Ovary (tissue), 9 donors: ENCODE data around the gene FNDC11. TPM values are rescaled to one million over a fixed set of nuclear protein-coding genes. Genes with fewer than 3 reads are reported as not detected.
"Not testable (repeated sequence)": the region's sequence is repeated elsewhere in the genome, so short reads cannot be mapped to it uniquely, and the experiment has no call there.

Experiments used
- DNase-seq, 5 donors: peaks; one replicate each; pipeline ENCODE4 v3.0.0-alpha.2; 2019 to 2020
- H3K27ac ChIP-seq, 2 donors: fragments of 200-600 bp; one replicate each; pipeline versions ENCODE4 v1.5.1 to v1.8.0; 2019 to 2022
- H3K27me3 ChIP-seq: fragments of 200-600 bp; one replicate; pipeline ENCODE4 v1.8.0; 2022
- H3K36me3 ChIP-seq: fragments of 200-600 bp; sonication (generic); one replicate; pipeline ENCODE4 v1.5.1; 2019
- H3K4me1 ChIP-seq: one replicate; pipeline ENCODE4 v1.8.1; 2013; ENCODE audit warnings: mild to moderate bottlenecking, moderate library complexity; ENCODE audit not compliant: insufficient read depth
- H3K4me3 ChIP-seq: fragments of 200-600 bp; sonication (generic); one replicate; pipeline ENCODE4 v1.5.1; 2017
- H3K9me3 ChIP-seq, 2 donors: fragments of 200-600 bp in 1 of 2; sonication (generic) in 1 of 2; one replicate each; pipeline versions ENCODE4 v1.5.1 to v1.8.1; 2013 to 2019; ENCODE audit warnings: mild to moderate bottlenecking in 1 of 2, moderate library complexity in 1 of 2
- CTCF ChIP-seq, 3 donors: fragments of 450-650 bp in 2 of 3; fragments of 200-600 bp in 1 of 3; IDR thresholded peaks; one replicate each; pipeline versions ENCODE4 v1.5.1 to v1.8.0; 2016 to 2022; ENCODE audit warnings: antibody characterized with exemption in 3 of 3, mild to moderate bottlenecking in 1 of 3
- EP300 ChIP-seq: sonication (generic); formaldehyde crosslinking; IDR thresholded peaks from one replicate; pipeline ENCODE4 v1.6.1; 2017; ENCODE audit warnings: antibody characterized with exemption
- POLR2A ChIP-seq: fragments of 450-650 bp; IDR thresholded peaks from one replicate; pipeline ENCODE4 v1.6.1; 2017; ENCODE audit warnings: antibody characterized with exemption, mild to moderate bottlenecking, moderate library complexity
- WGBS, 3 donors: extraction: QIAGEN DNeasy Blood & Tissue Kit in 1 of 3; methylation state at CpG; one replicate each; pipeline versions ENCODE4 v1.1.5 to v1.1.7; 2013 to 2017; 5-methylcytosine and 5-hydroxymethylcytosine counted together
- intact Hi-C, 4 donors: fragments of 100-400 bp; cut with DNase I; formaldehyde crosslinking; loops; one replicate each; pipeline versions ENCODE4 v1.11.0 to v1.15.1; 2022 to 2023
- polyA plus RNA-seq, 2 donors: library from polyadenylated mRNA; stranded (reverse); fragments of 200-250 nt in 1 of 2; fragments of 350-450 nt in 1 of 2; fragmentation: Illumina TruSeq in 1 of 2; extraction: RNeasy Lipid Tissue Mini Kit (QIAGEN cat#74804) in 1 of 2; gene quantifications; one replicate each; pipeline ENCODE4 v1.2.3, GENCODE V29; 2013 to 2014
- total RNA-seq, 7 donors: library from RNA; depleted of rRNA in 2 of 7; stranded (reverse); fragments of >200 nt in 2 of 7; fragmentation: NEBNext Ultra II Directional in 3 of 7; extraction: Animal tissue kit (Norgen Biotek cat#: 25700) in 3 of 7; gene quantifications; one replicate each; pipeline versions ENCODE4 v1.1.0 to v1.2.4, GENCODE V29; 2016 to 2023
- donor health status: DM: no; HTN: no; CAD: no; lungs with moderate emphysema.
- donor health status: DM: no; HTN: no; CAD: no.
- donor health status: Bipolar disorder and iron deficiency.
- donor health status: DM: yes; HTN: yes; CAD: no.
- donor health status: DM: no; HTN: no; CAD: no.
- donor health status: DM: yes; HTN: yes; CAD: no.

Gene FNDC11
- total and polyA plus RNA-seq, 9 donors, result 0.10 to 5.5 (median 0.35) TPM; not detected in 2

GRCh38 chr20:63598479-63599395 lies 44.8 kb downstream of the FNDC11 start:
- Histone ChIP-seq H3K27ac (no peak overlapping the region), H3K36me3 (no peaks in the 10 kb centered on the region), H3K9me3 (no peaks in the 10 kb centered on the region), H3K27me3 (no peaks in the 10 kb centered on the region), H3K4me3 (no peak overlapping the region), H3K4me1 (no peaks in the 10 kb centered on the region)
- no peak for DNase-seq
- WGBS, 3 donors, result 82 to 88% (median 85%) methylated on average over 33 of the region's 33 CpGs
- TF ChIP-seq EP300 (no peak), CTCF (IDR thresholded peaks at IDR 0.05) (no peak), POLR2A (no peak)
- intact Hi-C loops, result no loop called here

DNA sequence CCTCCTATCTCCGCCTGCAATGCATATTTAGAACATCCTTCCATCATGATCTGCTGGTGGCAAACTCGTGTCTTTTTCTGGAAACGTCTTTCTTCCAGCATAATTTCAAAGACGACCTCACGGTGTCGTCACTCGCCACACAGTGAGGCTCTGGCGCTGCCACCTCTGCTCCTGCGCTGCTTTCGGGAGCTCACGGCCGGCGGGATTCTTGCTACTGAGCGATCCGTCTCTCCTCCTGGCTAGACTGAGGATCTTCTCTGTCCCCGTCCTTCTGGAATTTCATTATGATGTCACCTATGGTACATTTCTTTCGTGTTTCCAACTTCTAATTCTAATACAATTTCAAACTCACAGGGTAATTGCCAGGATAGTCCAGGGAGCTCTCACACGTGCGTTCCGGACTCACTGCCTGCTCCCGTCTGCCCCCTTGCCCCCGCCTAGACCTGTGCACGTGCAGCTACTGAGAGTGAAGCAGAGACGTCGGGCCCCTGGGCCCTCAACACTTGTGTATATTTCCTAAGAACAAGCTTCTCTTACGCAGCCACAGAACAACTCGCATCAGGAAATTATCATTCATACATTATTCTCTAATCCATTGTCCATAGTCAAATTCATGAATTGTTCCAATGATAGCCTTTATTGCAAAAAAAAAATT lies 45.6 kb downstream of the FNDC11 start:
- TF ChIP-seq CTCF (IDR thresholded peaks at IDR 0.05) (no peak), EP300 (no peak), POLR2A (no peak)
- H3K4me3 ChIP-seq, result no peak overlapping the region
- intact Hi-C loops, result no loop called here
- H3K27ac ChIP-seq, result no peak overlapping the region
- no peak for DNase-seq
- H3K9me3 ChIP-seq, result no peaks in the 10 kb centered on the region
- H3K27me3 ChIP-seq, result no peaks in the 10 kb centered on the region
- 89 to 94% (median 93%) methylated on average over 27 of the region's 27 CpGs for WGBS, 3 donors
- no peaks in the 10 kb centered on the region for H3K36me3 ChIP-seq
- H3K4me1 ChIP-seq, result no peaks in the 10 kb centered on the region

DNA sequence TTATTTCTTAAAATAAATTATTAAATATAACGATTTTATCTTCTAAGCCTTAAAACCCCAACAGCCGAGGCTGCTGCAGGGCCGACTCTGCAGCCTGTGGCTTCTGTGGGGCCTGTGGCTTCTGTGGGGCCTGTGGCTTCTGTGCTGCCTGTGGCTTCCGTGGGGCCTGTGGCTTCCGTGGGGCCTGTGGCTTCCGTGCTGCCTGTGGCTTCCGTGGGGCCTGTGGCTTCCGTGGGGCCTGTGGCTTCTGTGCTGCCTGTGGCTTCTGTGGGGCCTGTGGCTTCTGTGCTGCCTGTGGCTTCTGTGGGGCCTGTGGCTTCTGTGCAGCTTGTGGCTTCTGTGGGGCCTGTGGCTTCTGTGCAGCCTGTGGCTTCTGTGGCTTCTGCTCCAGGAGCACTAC lies 47.7 kb downstream of the FNDC11 start:
- intact Hi-C loops, H3K4me3 ChIP-seq, DNase-seq, H3K9me3 ChIP-seq, H3K36me3 ChIP-seq, H3K4me1 ChIP-seq, H3K27ac ChIP-seq, H3K27me3 ChIP-seq: not testable (repeated sequence)
- 76 to 95% (median 90%) methylated on average over 8 of the region's 8 CpGs for WGBS, 3 donors

- H3K4me1 ChIP-seq, result no peaks in the 10 kb centered on the region
- no peak overlapping the region for H3K27ac ChIP-seq
- no peaks in the 10 kb centered on the region for H3K36me3 ChIP-seq
- 87 to 95% (median 90%) methylated on average over 3 of the region's 3 CpGs for WGBS, 3 donors
- H3K4me3 ChIP-seq, result no peak overlapping the region
- TF ChIP-seq CTCF (IDR thresholded peaks at IDR 0.05) (no peak), POLR2A (no peak), EP300 (no peak)
- H3K27me3 ChIP-seq, result no peaks in the 10 kb centered on the region
- no peaks in the 10 kb centered on the region for H3K9me3 ChIP-seq
- intact Hi-C loops, result no loop called here
- no peak for DNase-seq
Observed at GRCh38 chr20:63602321-63602720, 48.4 kb downstream of the FNDC11 start.

Other genes with a start within 250 kb of the FNDC11 start
- gene CHRNA4, start 192.8 kb upstream of the FNDC11 start, total RNA-seq, result 1 to 10 TPM in 3 of 7 donors, under 1 TPM in 3, not detected in 1; 0.15 to 2.9 (median 0.77) TPM
- gene CHRNA4, start 192.8 kb upstream of the FNDC11 start, polyA plus RNA-seq, result under 1 TPM in 1 of 2 donors, not detected in 1; 0.06 TPM
- gene KCNQ2, start 81.5 kb upstream of the FNDC11 start, total RNA-seq, result not detected
- gene KCNQ2, start 81.5 kb upstream of the FNDC11 start, polyA plus RNA-seq, result not detected
- under 1 TPM; 0.36 to 0.94 (median 0.69) TPM for gene EEF1A2, start 55.1 kb upstream of the FNDC11 start, total RNA-seq
- 1 to 10 TPM in 1 of 2 donors, under 1 TPM in 1; 0.25 to 1.3 TPM for gene EEF1A2, start 55.1 kb upstream of the FNDC11 start, polyA plus RNA-seq
- 100 to 1,000 TPM in 6 of 7 donors, 10 to 100 TPM in 1; 53.8 to 315 (median 201) TPM for gene PPDPF, start 33.4 kb upstream of the FNDC11 start, total RNA-seq
- gene PPDPF, start 33.4 kb upstream of the FNDC11 start, polyA plus RNA-seq, result 100 to 1,000 TPM in 1 of 2 donors, 1 to 10 TPM in 1; 4.9 to 232 TPM
- under 1 TPM in 5 of 7 donors, not detected in 2; 0.08 to 0.46 (median 0.15) TPM for gene PTK6, start 16.8 kb upstream of the FNDC11 start, total RNA-seq
- gene PTK6, start 16.8 kb upstream of the FNDC11 start, polyA plus RNA-seq, result under 1 TPM; 0.07 to 0.08 TPM
- not detected for gene SRMS, start 6.4 kb upstream of the FNDC11 start, total RNA-seq
- not detected for gene SRMS, start 6.4 kb upstream of the FNDC11 start, polyA plus RNA-seq
- gene HELZ2, start 20.1 kb downstream of the FNDC11 start, total RNA-seq, result 10 to 100 TPM in 6 of 7 donors, 1 to 10 TPM in 1; 9.4 to 19.6 (median 17.6) TPM
- 10 to 100 TPM in 1 of 2 donors, 1 to 10 TPM in 1; 1.8 to 10.5 TPM for gene HELZ2, start 20.1 kb downstream of the FNDC11 start, polyA plus RNA-seq
- 10 to 100 TPM in 3 of 7 donors, 1 to 10 TPM in 4; 9.1 to 14.7 (median 9.7) TPM for gene GMEB2, start 72.9 kb downstream of the FNDC11 start, total RNA-seq
- gene GMEB2, start 72.9 kb downstream of the FNDC11 start, polyA plus RNA-seq, result 1 to 10 TPM; 4.1 to 8.6 TPM
- gene STMN3, start 99.3 kb downstream of the FNDC11 start, total RNA-seq, result 10 to 100 TPM; 17.3 to 91.1 (median 58.7) TPM
- 10 to 100 TPM in 1 of 2 donors, 1 to 10 TPM in 1; 7.4 to 62.1 TPM for gene STMN3, start 99.3 kb downstream of the FNDC11 start, polyA plus RNA-seq
- gene RTEL1, start 104.2 kb downstream of the FNDC11 start, total RNA-seq, result 10 to 100 TPM; 17.0 to 44.2 (median 24.1) TPM
- gene RTEL1, start 104.2 kb downstream of the FNDC11 start, polyA plus RNA-seq, result 10 to 100 TPM in 1 of 2 donors, 1 to 10 TPM in 1; 6.2 to 11.9 TPM
- 1 to 10 TPM; 2.0 to 6.4 (median 4.1) TPM for gene TNFRSF6B, start 142.5 kb downstream of the FNDC11 start, total RNA-seq
- gene TNFRSF6B, start 142.5 kb downstream of the FNDC11 start, polyA plus RNA-seq, result 1 to 10 TPM in 1 of 2 donors, not detected in 1; 7.0 TPM
- 10 to 100 TPM; 25.6 to 59.5 (median 47.4) TPM for gene ARFRP1, start 153.8 kb downstream of the FNDC11 start, total RNA-seq
- gene ARFRP1, start 153.8 kb downstream of the FNDC11 start, polyA plus RNA-seq, result 10 to 100 TPM; 15.3 to 38.5 TPM
- gene ZGPAT, start 153.9 kb downstream of the FNDC11 start, total RNA-seq, result 10 to 100 TPM; 14.0 to 25.6 (median 18.9) TPM
- 10 to 100 TPM in 1 of 2 donors, 1 to 10 TPM in 1; 1.7 to 26.4 TPM for gene ZGPAT, start 153.9 kb downstream of the FNDC11 start, polyA plus RNA-seq
- gene LIME1, start 182.5 kb downstream of the FNDC11 start, total RNA-seq, result 10 to 100 TPM in 4 of 7 donors, 1 to 10 TPM in 3; 7.5 to 21.6 (median 13.7) TPM
- gene LIME1, start 182.5 kb downstream of the FNDC11 start, polyA plus RNA-seq, result 10 to 100 TPM in 1 of 2 donors, under 1 TPM in 1; 0.15 to 15.6 TPM
- gene SLC2A4RG, start 185.6 kb downstream of the FNDC11 start, total RNA-seq, result 100 to 1,000 TPM in 5 of 7 donors, 10 to 100 TPM in 2; 20.6 to 199 (median 104) TPM
- 10 to 100 TPM in 1 of 2 donors, 1 to 10 TPM in 1; 2.2 to 66.7 TPM for gene SLC2A4RG, start 185.6 kb downstream of the FNDC11 start, polyA plus RNA-seq